GM13977 (cell line): ENCODE data around the gene TUBG2.
A peak's percentile ranks its signal among the peaks of the same experiment; 100 is the strongest.

Experiments
- DNase-seq: peaks from one replicate; pipeline ENCODE4 v3.0.0; 2012; ENCODE audit warnings: low spot score
- in situ Hi-C: fragments of 300-500 bp; cut with MboI; formaldehyde crosslinking; loops from one replicate; pipeline ENCODE4 v1.12.0; 2022; ENCODE audit warnings: low sequenced_read_pairs, low pct_unique_long_range_greater_than_20kb, mixed read lengths, inconsistent platforms; ENCODE audit not compliant: unreplicated experiment
- TF ChIP-seq, protein P1 (sequence below): IDR thresholded peaks from 2 replicates; pipeline ENCODE4 v1.5.1; 2012; ENCODE audit warnings: mild to moderate bottlenecking, control low read depth; ENCODE audit not compliant: insufficient read depth; ENCODE audit errors: extremely low read depth, missing control alignments

The TUBG2 gene

GRCh38 chr17:42698736-42699414 is 39.8 kb downstream of the TUBG2 start:
- TF ChIP-seq, protein P1, sequence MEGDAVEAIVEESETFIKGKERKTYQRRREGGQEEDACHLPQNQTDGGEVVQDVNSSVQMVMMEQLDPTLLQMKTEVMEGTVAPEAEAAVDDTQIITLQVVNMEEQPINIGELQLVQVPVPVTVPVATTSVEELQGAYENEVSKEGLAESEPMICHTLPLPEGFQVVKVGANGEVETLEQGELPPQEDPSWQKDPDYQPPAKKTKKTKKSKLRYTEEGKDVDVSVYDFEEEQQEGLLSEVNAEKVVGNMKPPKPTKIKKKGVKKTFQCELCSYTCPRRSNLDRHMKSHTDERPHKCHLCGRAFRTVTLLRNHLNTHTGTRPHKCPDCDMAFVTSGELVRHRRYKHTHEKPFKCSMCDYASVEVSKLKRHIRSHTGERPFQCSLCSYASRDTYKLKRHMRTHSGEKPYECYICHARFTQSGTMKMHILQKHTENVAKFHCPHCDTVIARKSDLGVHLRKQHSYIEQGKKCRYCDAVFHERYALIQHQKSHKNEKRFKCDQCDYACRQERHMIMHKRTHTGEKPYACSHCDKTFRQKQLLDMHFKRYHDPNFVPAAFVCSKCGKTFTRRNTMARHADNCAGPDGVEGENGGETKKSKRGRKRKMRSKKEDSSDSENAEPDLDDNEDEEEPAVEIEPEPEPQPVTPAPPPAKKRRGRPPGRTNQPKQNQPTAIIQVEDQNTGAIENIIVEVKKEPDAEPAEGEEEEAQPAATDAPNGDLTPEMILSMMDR = no peak
- in situ Hi-C loops = no loop called here
- DNase-seq = no peak

GRCh38 chr17:42699415-42699740 is 40.3 kb downstream of the TUBG2 start:
- TF ChIP-seq, protein P1 = no peak
- in situ Hi-C loops = no loop called here
- no peak for DNase-seq

DNA sequence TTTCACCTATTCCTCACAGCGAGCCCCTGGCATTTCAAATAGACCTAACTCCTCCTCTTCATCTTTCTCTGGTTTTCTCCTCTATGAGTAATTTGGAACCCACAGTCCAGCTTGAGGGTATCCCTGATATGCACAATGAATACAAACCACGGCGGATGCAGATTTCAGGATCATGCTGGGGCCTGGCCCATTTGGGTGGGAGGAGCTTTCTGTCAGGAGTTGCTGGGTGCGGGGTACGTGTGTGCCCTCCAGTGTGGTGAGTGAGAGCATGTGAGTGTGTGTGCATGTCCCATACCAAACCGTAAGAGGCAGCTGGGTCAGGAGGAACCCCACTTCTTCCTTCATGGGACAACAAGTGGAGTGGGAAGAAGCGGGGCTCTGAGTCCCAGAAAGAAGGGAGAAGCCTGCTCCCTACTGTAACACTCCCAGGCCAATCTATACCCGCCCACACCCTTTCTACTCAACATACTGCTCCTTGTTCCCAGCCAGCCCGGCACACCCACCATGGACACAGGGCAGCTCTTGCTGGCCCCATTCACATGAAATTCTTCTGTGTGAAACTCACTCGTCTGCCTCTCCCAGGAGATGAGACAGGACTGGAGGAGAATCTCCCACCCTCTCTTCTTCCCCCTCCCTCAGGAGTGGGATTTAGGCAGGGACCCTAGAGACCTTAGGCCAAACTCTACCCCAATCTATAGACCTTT is 41.7 kb downstream of the TUBG2 start:
- TF ChIP-seq, protein P1 = no peak
- DNase-seq = no peak
- in situ Hi-C loops = no loop called here

DNA sequence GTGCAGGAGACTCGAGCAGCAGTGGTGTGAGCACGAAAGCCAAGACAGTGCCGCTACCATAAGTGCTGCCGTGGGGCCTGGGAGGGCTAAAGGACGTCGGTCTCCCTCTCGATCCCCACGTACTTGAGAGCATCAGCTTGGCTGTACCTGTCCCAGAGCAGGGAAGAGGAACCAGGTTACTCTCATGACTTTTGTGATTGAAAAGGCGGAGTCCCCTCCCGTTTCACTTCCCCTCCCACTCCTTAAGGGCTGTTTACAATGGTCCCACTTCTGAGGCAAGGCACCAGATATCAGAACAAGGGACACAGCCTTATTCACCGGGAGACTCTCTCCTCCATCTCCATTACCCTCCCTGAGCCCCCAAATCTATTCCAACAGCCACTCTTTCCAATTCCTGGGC is 43.4 kb downstream of the TUBG2 start:
- DNase-seq = peak; percentile 31
- TF ChIP-seq, protein P1 = no peak
- in situ Hi-C loops = no loop called here

DNA sequence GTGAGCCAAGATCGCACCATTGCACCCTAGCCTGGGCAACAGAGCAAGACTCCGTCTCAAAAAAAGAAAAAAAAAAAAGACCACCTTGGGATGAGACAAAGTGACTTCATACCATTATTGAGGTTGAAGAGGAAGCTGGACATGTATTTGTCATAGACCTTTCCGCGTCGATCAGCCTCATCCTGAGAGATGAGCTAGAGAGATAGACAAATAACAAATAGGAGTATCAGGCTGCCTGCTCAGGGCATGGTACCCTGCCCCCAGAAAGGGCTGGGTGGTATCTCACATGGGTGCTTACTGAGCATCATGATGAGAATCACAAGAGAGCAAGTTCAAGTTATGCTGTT is 45.4 kb downstream of the TUBG2 start:
- no peak for DNase-seq
- TF ChIP-seq, protein P1 = no peak
- in situ Hi-C loops = no loop called here

GRCh38 chr17:42704837-42705494 is 45.9 kb downstream of the TUBG2 start:
- in situ Hi-C loops = no loop called here
- TF ChIP-seq, protein P1 = no peak
- DNase-seq = peak; percentile 83
